ENCODE measurements around the gene ANKFN1. TPM values are rescaled to one million over a fixed set of nuclear protein-coding genes. Genes with fewer than 3 reads are reported as not detected.
"Not testable (repeated sequence)": the region's sequence is repeated elsewhere in the genome, so short reads cannot be mapped to it uniquely, and the experiment has no call there.

The ANKFN1 gene
- total RNA-seq, 1 experiment from 2014 or later = 0.32 TPM

DNA sequence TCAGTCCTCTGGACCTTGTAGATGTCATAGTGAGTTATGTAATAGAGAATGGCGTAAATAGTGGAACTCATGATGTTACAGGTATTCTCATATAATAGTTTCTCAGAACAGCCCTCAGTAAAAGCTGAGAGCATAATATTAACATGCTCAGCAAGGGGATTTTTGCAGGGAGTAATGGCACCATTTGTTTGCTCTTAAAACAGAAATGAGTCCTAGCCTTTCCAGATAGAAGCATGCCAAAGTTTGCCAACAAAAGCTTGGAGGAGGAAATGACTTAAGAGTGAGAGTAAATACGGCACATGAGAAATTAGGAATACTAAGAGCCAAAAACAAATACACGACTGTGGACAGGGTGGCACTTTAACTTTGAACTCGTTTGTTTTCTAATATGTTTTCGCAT lies 198.4 kb downstream of the ANKFN1 start:
- in situ Hi-C loops (cut with HindIII; ENCODE audit: low pct_unique_long_range_greater_than_20kb, low sequenced_read_pairs) = no loop called here
- DNase-seq (ENCODE audit: low read depth, low spot score) = no peak

DNA sequence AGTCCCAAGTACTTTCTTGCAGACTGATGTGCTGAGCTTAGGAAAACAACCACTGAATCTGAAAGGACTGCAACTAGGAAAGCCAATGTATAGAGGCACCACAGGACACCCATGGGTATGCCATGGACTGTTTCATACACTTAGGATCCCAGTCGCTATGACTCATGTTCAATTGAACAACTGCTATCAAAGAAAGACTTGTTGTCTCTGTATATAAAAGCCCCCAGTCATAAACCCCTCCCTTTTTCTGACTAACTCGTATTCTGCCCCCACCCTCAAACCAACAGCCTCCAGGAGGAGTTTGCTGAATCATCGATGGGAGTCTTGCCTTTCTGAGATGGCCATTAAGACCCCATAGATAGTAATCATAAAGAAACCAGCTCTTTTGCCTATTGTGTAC lies 205.4 kb downstream of the ANKFN1 start:
- DNase-seq (ENCODE audit: low read depth, low spot score) = peak; percentile 95

DNA sequence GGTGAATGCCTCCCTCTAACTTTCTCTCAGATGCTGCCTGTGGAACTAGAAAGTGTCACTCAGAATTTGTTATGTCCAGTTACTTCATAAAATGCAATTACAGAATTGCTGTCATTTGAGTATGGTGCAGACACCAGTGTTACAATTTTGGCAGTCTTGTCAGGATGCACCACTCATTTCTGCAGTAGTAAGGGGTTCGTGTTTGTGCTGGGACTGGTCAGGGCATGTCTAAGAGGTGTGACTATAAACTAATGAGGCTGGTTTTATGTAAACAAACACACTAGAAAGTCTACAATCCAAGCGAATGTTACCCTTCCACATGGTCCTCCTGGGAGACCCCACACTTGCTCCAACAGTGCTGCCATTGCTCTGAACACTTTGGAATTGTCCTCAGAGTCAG lies 206.2 kb downstream of the ANKFN1 start:
- no peak for DNase-seq (ENCODE audit: low read depth, low spot score)
- in situ Hi-C loops (cut with HindIII; ENCODE audit: low pct_unique_long_range_greater_than_20kb, low sequenced_read_pairs) = no loop called here

More for the DNA sequence above, 205.4 kb downstream of the ANKFN1 start:
- in situ Hi-C loops (cut with HindIII; ENCODE audit: low pct_unique_long_range_greater_than_20kb, low sequenced_read_pairs) = no loop called here

DNA sequence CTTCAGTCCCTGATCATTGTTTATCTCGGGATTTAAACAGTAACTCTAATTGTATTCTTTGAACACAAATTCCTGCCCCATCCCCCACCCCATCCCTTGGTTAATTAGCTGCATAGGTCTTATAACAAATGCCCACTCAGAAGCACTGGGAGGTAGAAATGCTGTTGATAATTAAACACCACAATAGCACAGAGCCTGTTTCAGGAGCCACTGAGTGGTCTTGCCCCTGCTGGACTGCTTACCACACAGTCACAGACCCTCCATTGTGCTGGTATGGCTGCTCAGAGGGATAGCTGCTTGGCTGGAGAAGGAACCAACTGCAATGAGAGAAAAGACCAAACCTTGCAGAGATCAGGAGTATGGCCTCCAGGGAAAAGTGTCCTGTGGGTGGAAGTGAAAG lies 214.1 kb downstream of the ANKFN1 start:
- in situ Hi-C loops (cut with HindIII; ENCODE audit: low pct_unique_long_range_greater_than_20kb, low sequenced_read_pairs) = no loop called here
- DNase-seq (ENCODE audit: low read depth, low spot score) = peak; percentile 92

DNA sequence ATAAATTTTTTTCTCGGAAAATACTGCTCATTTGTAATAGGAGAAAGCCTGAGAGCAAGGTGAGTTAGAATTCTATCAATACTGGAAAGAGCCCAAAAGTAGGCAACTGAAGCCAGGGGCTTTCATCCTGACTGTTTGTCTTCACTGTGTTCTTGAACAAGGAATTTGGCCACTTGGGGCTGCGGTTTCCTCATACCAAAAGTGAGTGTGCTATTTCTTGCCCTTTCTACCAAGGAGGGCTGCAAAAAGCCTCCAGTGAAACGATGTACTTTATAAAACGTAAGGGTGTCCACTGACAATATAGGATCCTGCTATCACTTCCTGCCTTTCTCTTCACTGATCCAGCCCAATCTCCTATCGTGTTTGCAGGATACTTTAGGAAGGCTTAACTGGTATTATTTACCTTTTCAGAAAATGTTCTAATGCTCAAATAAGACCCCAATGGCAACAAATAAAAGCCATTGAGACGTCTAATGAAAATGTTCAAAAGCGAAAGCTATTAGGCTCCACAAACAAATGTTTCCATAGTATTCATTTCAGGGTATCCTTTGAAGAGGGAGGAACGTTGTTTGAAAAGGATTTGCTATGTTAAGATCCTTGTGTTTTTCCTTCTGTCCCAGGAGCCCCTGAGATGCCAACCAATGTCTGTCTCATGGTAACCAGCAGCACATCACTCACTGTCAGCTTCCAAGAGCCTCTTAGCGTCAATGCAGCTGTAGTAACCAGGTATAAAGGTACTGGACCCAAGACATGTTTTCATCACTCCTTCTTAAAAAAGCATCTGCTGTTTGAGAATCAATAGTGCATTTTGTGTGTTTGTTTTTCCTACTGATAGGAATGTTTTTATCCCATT lies 220.9 kb downstream of the ANKFN1 start:
- in situ Hi-C loops (cut with HindIII; ENCODE audit: low pct_unique_long_range_greater_than_20kb, low sequenced_read_pairs) = no loop called here
- DNase-seq (ENCODE audit: low read depth, low spot score) = no peak

DNA sequence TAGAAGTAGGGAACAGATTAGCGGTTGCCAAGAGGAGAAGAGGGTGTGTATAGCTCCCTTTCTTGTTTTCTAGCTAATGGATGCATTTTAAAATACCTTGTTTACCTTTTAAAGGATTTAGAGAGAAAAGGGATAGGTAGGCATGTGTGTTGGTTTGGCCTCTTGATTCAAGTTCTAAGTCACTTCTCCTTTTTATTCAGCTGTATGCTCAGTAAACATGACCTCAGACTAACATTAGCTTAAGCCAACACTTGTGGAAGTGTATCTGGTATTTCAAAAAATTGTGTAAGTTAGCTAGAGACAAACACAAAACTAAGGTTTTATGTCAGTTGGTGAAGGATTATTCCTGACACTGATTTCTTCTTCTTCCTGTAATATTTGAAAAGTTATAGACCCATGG lies 236.1 kb downstream of the ANKFN1 start:
- in situ Hi-C loops (cut with HindIII; ENCODE audit: low pct_unique_long_range_greater_than_20kb, low sequenced_read_pairs) = no loop called here
- DNase-seq (ENCODE audit: low read depth, low spot score) = no peak

DNA sequence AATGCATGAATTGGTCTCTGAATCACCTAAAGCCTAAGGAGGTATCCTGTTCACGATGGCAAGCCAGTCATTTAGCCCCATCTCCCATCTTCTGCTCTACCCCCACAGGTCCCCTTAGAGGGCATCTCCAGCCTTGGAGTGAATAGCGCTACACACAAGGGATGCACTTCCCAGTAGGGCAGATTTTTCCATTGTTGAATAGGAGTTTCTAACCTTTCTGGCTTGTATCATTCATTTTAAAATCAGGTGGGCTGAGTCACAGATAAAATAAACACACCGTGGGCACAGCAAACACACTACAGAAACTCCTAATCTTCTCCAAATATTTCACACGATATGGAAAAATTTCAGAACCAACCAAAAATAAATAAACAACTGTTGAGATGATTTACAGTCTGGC lies 239.0 kb downstream of the ANKFN1 start:
- no peak for DNase-seq (ENCODE audit: low read depth, low spot score)
- in situ Hi-C loops (cut with HindIII; ENCODE audit: low pct_unique_long_range_greater_than_20kb, low sequenced_read_pairs) = no loop called here

DNA sequence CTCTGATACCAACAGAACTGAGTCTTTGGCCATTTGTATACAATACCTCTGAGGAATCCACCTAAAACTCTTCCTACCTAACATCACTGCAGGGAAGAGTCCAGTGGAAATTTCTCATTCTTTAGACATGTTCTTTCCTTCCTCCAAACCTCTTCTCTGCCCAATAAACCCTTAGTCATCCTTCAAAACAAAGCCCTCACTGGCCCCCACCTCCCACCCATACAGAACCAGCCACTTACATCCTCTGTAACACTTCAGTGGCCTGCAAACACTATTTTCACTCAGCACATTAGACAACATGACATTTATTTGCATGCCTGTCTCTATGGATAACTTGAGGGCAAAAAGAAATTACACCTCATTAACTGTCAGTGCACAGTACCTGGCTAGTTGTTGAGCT lies 239.9 kb downstream of the ANKFN1 start:
- no peak for DNase-seq (ENCODE audit: low read depth, low spot score)
- in situ Hi-C loops (cut with HindIII; ENCODE audit: low pct_unique_long_range_greater_than_20kb, low sequenced_read_pairs) = no loop called here

DNA sequence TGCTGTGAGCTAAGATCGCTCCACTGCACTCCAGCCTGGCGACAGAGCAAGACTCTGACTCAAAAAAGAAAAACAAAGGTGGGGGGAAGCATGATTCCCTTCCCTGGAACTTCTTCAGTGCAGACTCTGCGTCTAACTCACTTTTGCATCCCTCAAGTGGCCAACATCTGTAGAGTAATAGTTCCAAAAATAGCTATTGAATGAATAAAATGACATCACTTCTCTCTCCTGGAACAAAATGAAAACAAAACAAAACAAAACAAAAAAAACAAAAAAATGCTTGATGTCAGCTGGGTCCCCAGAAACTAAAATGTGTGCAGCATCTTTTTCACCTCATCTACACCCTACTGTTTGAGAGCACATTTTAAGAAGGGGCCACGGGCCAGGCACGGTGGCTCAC lies 242.5 kb downstream of the ANKFN1 start:
- in situ Hi-C loops (cut with HindIII; ENCODE audit: low pct_unique_long_range_greater_than_20kb, low sequenced_read_pairs) = no loop called here
- DNase-seq (ENCODE audit: low read depth, low spot score) = no peak

DNA sequence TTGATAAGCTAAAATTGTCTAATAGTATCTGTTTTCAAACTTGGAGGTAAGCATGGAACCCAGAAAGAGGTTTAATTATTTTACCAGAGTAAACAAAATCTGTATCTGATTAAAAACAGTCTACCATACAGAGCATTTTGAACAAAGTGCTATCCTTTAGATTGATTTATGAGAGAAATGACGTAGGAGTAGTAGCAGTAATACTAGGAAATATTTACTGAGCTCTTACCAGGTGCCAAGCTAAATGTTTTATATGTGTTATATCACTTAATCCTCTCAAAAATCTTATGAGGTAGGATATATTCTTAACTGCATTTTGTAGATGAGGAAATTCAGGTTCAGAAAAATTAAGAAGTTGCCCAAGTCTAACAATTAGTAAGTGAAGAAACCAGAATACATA lies 253.8 kb downstream of the ANKFN1 start:
- no peak for DNase-seq (ENCODE audit: low read depth, low spot score)
- in situ Hi-C loops (cut with HindIII; ENCODE audit: low pct_unique_long_range_greater_than_20kb, low sequenced_read_pairs) = no loop called here

DNA sequence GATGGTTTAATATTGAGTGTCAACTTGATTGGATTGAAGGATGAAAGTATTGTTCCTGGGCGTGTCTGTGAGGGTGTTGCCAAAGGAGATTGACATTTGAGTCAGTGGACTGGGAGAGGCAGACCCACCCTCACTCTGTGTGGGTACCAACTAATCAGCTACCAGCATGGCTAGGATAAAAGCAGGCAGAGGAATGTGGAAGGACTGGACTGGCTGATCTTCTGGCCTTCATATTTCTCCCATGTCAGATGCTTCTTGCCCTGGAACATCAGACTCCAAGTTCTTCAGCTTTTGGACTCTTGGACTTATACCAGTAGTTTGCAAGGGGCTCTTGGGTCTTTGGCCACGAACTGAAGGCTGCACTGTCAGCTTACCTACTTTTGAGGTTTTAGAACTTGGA lies 259.1 kb downstream of the ANKFN1 start:
- DNase-seq (ENCODE audit: low read depth, low spot score); in situ Hi-C loops (cut with HindIII; ENCODE audit: low pct_unique_long_range_greater_than_20kb, low sequenced_read_pairs): not testable (repeated sequence)

DNA sequence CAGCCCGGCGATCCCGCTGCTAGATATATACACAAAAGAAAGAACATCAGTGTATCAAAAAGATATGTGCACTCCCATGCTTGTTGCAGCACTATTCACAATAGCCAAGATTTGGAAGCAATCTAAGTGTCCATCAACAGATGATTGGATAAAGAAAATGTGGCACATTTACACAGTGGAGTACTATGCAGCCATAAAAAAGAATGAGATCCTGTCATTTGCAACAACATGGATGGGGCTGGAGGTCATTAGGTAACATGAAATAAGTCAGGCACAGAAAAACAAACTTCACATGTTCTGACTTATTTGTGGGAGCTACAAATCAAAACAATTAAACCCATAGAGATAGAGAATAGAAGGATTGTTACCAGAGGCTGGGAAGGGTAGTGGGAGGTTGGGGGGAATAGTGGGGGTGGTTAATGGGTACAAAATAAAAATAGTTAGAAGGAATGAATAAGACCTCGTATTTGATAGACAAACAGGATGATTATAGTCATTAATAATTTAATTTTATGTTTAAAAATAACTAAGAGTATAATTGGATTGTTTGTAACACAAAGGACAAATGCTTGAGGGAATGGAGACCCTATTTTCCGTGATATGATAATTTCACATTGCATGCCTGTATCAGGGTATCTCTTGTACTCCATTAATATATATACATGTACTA lies 263.5 kb downstream of the ANKFN1 start:
- DNase-seq (ENCODE audit: low read depth, low spot score) = no peak
- in situ Hi-C loops (cut with HindIII; ENCODE audit: low pct_unique_long_range_greater_than_20kb, low sequenced_read_pairs) = no loop called here

DNA sequence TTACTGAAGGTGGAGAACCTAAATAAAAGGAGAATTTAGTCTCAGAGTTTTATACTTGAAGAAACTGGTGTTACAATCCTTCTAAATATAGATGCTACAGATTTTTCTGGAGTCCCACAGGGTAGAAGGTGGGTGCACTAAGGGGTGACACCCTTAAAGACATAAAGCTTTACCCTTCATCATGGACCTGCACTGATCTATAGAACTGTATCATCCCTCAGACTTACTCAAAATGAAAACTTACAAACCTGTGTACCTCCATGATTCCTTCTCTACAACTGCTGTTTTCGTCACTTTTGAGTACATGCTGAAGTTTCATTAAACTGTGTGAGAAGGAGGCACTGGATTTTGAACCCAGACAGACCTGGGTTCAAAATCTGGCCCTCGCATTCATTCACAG lies 270.7 kb downstream of the ANKFN1 start:
- no peak for DNase-seq (ENCODE audit: low read depth, low spot score)
- in situ Hi-C loops (cut with HindIII; ENCODE audit: low pct_unique_long_range_greater_than_20kb, low sequenced_read_pairs) = no loop called here

DNA sequence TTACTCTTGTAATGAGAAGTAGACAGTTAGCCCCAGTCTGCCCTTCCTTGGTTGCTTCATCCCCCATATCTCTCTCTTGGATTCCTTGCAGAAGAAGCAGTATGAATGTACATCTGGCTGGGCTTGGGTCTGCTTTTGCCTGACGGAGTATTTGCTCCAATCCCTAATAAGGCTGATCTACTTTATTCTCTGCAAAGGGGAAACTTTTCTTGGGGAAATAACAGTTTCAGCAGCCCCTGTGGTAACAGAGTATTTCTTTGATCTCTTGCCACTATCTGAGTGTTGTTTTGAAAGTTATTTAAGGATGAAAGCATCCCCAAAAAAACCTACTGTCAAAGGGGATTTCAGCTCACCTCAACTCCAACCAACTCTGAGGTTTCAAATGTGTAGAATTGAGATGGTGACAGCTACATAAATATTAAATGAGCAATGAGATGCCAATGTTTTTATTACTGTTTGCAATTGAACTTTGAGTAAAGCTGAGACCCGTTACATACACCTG lies 271.3 kb downstream of the ANKFN1 start:
- no peak for DNase-seq (ENCODE audit: low read depth, low spot score)
- in situ Hi-C loops (cut with HindIII; ENCODE audit: low pct_unique_long_range_greater_than_20kb, low sequenced_read_pairs) = no loop called here

DNA sequence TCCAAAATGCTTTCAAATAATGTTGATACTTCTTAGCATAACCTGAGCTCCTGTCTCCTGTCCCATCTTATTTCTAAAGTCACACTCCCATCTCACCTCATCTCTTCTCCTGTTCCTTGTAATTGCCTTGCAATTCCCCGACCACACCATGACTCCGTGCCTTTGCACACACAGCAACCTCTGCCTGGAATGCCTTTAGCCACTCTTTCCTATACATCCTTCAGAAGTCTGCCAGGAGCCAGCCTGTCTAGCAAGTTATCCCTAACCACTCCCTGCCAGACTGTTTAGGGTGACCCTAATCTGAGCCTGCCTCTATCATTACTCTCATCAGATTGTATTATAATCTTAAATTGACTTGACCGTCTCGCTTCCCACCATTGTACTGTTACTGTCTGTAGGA lies 272.2 kb downstream of the ANKFN1 start:
- DNase-seq (ENCODE audit: low read depth, low spot score) = no peak
- in situ Hi-C loops (cut with HindIII; ENCODE audit: low pct_unique_long_range_greater_than_20kb, low sequenced_read_pairs) = no loop called here

DNA sequence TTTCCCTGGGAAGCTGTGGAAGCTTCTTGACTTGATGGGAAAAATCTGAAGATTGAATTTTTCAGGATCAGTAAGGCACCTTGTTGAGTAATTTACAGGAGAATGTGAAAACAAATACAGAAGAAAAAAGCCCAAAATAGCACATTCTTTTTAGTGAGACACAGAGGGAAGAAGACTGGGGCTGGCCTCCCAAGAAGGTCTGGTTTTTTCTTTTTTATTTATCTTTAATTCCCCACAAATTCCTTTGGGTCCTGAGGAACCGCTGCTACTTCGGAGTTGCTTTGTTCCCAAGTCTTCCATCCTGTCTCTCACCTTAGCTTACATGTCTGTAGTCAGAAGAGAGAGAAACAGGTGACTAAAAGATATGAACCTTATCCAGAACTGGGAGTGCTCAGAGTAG lies 273.6 kb downstream of the ANKFN1 start:
- in situ Hi-C loops (cut with HindIII; ENCODE audit: low pct_unique_long_range_greater_than_20kb, low sequenced_read_pairs) = no loop called here
- no peak for DNase-seq (ENCODE audit: low read depth, low spot score)

DNA sequence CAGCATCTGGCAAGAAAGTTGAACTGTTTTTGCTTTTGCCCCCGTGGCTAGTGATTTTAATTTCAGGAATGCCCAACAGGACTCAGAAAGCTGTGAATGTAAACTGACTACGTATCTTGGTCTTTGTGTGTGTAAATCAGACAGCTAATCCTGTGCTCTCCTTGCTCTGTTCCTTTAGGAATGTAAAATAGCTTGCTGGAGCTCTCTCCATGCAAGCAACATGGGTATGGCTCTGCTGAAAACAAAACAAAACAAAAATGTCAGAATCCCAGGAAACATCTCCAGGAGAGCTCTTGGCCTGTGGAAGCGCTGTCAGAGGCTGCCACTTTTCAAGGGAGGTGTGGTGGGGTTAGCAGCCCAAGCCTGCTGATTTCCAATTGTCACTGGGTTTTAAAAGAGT lies 278.5 kb downstream of the ANKFN1 start:
- in situ Hi-C loops (cut with HindIII; ENCODE audit: low pct_unique_long_range_greater_than_20kb, low sequenced_read_pairs) = no loop called here

DNA sequence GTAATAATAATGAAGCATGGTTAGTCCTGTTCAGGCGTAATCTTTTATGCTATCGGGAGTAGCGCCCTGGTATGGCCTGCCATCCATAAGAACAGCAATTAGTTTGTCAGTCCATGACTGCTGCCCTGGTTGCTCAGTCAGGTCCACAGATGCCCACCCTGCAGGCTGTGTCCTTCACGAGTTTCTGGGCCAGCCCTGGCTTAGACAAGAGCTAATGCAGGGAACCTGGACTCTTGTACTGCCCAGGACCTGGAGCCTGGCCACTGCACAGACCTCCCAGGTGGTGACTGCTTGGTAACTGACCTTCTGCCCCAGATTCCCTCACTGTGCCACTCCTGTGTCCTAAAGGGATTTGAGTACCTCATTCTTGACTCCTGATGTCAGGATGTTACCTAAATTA lies 279.2 kb downstream of the ANKFN1 start:
- no peak for DNase-seq (ENCODE audit: low read depth, low spot score)
- in situ Hi-C loops (cut with HindIII; ENCODE audit: low pct_unique_long_range_greater_than_20kb, low sequenced_read_pairs) = no loop called here

More for the DNA sequence above, 278.5 kb downstream of the ANKFN1 start:
- DNase-seq (ENCODE audit: low read depth, low spot score) = no peak

DNA sequence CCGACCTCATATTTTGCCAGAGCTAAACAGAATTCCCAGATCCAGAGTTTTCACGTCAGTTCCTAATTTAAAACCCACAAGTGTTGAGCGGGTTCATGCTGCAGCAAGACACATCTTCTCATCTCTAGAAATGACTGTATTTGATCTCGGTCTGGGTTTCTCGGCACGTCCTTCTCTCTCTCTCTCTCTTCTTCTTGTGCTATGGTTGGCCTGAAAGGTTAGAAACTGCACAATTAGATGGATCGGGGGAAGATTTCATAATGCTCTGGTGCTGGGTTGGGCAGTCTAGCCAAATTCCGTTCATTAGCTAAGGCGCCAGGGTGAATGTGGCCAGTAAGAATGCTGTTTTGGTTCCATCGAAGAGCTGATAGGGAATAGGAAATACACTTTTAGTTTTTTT lies 281.3 kb downstream of the ANKFN1 start:
- in situ Hi-C loops (cut with HindIII; ENCODE audit: low pct_unique_long_range_greater_than_20kb, low sequenced_read_pairs) = no loop called here
- DNase-seq (ENCODE audit: low read depth, low spot score) = no peak
